Hepatocyte (in vitro differentiated cells): ENCODE measurements around the gene PLAC8L1. TPM values are rescaled to one million over a fixed set of nuclear protein-coding genes. Genes with fewer than 3 reads are reported as not detected.
A peak's percentile ranks its signal among the peaks of the same experiment; 100 is the strongest.

ENCODE experiments used
- DNase-seq: peaks from one replicate; pipeline ENCODE4 v3.0.0-alpha.2; 2016; ENCODE audit warnings: low spot score
- H2AFZ ChIP-seq: fragments of 200-600 bp; sonication (generic); 2 replicates; pipeline ENCODE4 v1.6.0; 2016; ENCODE audit warnings: antibody characterized with exemption, mild to moderate bottlenecking
- H3K27ac ChIP-seq: fragments of 200-600 bp; sonication (generic); 2 replicates; pipeline ENCODE4 v1.5.1; 2016; ENCODE audit warnings: mild to moderate bottlenecking
- H3K27me3 ChIP-seq: fragments of 200-600 bp; sonication (generic); 2 replicates; pipeline ENCODE4 v1.6.1; 2016
- H3K36me3 ChIP-seq: fragments of 200-600 bp; sonication (generic); replicated peaks from 2 replicates; pipeline ENCODE4 v1.5.1; 2016; ENCODE audit warnings: low read depth; ENCODE audit not compliant: insufficient read depth
- H3K4me1 ChIP-seq: fragments of 200-600 bp; sonication (generic); 2 replicates; pipeline ENCODE4 v1.5.1; 2016; ENCODE audit warnings: mild to moderate bottlenecking, moderate library complexity; ENCODE audit not compliant: insufficient read depth
- H3K4me2 ChIP-seq: fragments of 200-600 bp; sonication (generic); 2 replicates; pipeline ENCODE4 v1.6.0; 2016
- H3K4me3 ChIP-seq: fragments of 200-600 bp; sonication (generic); 2 replicates; pipeline ENCODE4 v1.5.1; 2016; ENCODE audit warnings: mild to moderate bottlenecking
- H3K79me2 ChIP-seq: fragments of 200-600 bp; sonication (generic); 2 replicates; pipeline ENCODE4 v1.6.0; 2017; ENCODE audit warnings: mild to moderate bottlenecking
- H3K9me2 ChIP-seq: fragments of 200-600 bp; sonication (generic); replicated peaks from 2 replicates; pipeline ENCODE4 v1.6.0; 2017; ENCODE audit warnings: mild to moderate bottlenecking; ENCODE audit not compliant: insufficient read depth
- H3K9me3 ChIP-seq: fragments of 200-600 bp; sonication (generic); 2 replicates; pipeline ENCODE4 v1.5.1; 2016; ENCODE audit warnings: low read depth, mild to moderate bottlenecking
- H4K20me1 ChIP-seq: fragments of 200-600 bp; sonication (generic); 2 replicates; pipeline ENCODE4 v1.6.0; 2016; ENCODE audit warnings: mild to moderate bottlenecking; ENCODE audit not compliant: insufficient read depth, poor library complexity, severe bottlenecking
- CTCF ChIP-seq: fragments of 200-600 bp; sonication (generic); IDR thresholded peaks from 2 replicates; pipeline ENCODE4 v1.5.1; 2016; ENCODE audit warnings: antibody characterized with exemption, mild to moderate bottlenecking; ENCODE audit not compliant: poor library complexity
- EZH2 ChIP-seq: fragments of 200-600 bp; sonication (generic); IDR thresholded peaks from 2 replicates; pipeline ENCODE4 v1.6.1; 2016; ENCODE audit warnings: antibody characterized with exemption, mild to moderate bottlenecking, borderline replicate concordance
- EZH2phosphoT487 ChIP-seq: fragments of 200-600 bp; sonication (generic); IDR thresholded peaks from one replicate; pipeline ENCODE4 v1.6.1; 2018; ENCODE audit warnings: antibody characterized with exemption, mild to moderate bottlenecking, low read depth, moderate library complexity; ENCODE audit not compliant: unreplicated experiment, severe bottlenecking
- whole genome bisulfite sequencing: methylation state at CpG from one replicate; pipeline ENCODE4 v1.1.6; 2016; ENCODE audit warnings: low lambda C conversion rate; ENCODE audit errors: missing lambda C conversion rate; 5-methylcytosine and 5-hydroxymethylcytosine counted together
- polyA plus RNA-seq: library from polyadenylated mRNA; unstranded; fragments of >200 nt; fragmentation: Nextera tagmentation; extraction: Ambion mirVana; gene quantifications from 2 replicates; pipeline ENCODE4 v1.2.1, GENCODE V29; 2016
- total RNA-seq: library from RNA; depleted of rRNA; stranded (reverse); fragments of >200 nt; gene quantifications from 2 replicates; pipeline ENCODE4 v1.2.3, GENCODE V29; 2014

The PLAC8L1 gene
- total and polyA plus RNA-seq, 2 experiments from 2014 or later, result 1.1 to 1.5 TPM

- Histone ChIP-seq H4K20me1 (no peaks in the 10 kb centered on the region), H3K4me1 (no peaks in the 10 kb centered on the region), H3K27ac (no peak overlapping the region), H2AFZ (no peak overlapping the region), H3K79me2 (no peaks in the 10 kb centered on the region), H3K36me3 (no peaks in the 10 kb centered on the region), H3K4me3 (no peak overlapping the region), H3K4me2 (no peak overlapping the region), H3K27me3 (no peaks in the 10 kb centered on the region), H3K9me2 (no peaks in the 10 kb centered on the region), H3K9me3 (no peaks in the 10 kb centered on the region)
- no peak for DNase-seq
- TF ChIP-seq CTCF, result no peak
- no peak for TF ChIP-seq EZH2phosphoT487
- no peak for TF ChIP-seq EZH2
- 84% methylated on average over 22 of the region's 22 CpGs for WGBS
Measured at GRCh38 chr5:146059460-146060220, 45.7 kb downstream of the PLAC8L1 start.

GRCh38 chr5:146055432-146055831, 49.9 kb downstream of the PLAC8L1 start:
- Histone ChIP-seq H3K27me3 (no peaks in the 10 kb centered on the region), H3K27ac (no peak overlapping the region), H3K36me3 (no peaks in the 10 kb centered on the region), H3K4me3 (no peak overlapping the region), H4K20me1 (no peaks in the 10 kb centered on the region), H3K4me2 (no peak overlapping the region), H3K9me2 (no peaks in the 10 kb centered on the region), H3K79me2 (no peaks in the 10 kb centered on the region), H2AFZ (no peak overlapping the region), H3K4me1 (no peaks in the 10 kb centered on the region), H3K9me3 (no peaks in the 10 kb centered on the region)
- no peak for TF ChIP-seq CTCF
- no peak for TF ChIP-seq EZH2
- no peak for TF ChIP-seq EZH2phosphoT487
- DNase-seq, result no peak
- WGBS, result 74% methylated on average over 2 of the region's 2 CpGs

- no peak overlapping the region for H3K4me2 ChIP-seq
- no peak overlapping the region for H3K4me3 ChIP-seq
- H3K27me3 ChIP-seq, result no peaks in the 10 kb centered on the region
- no peaks in the 10 kb centered on the region for H3K79me2 ChIP-seq
- H3K9me2 ChIP-seq, result no peaks in the 10 kb centered on the region
- H3K36me3 ChIP-seq, result no peaks in the 10 kb centered on the region
- no peak overlapping the region for H3K27ac ChIP-seq
- DNase-seq, result no peak
- H2AFZ ChIP-seq, result no peak overlapping the region
- H3K9me3 ChIP-seq, result no peaks in the 10 kb centered on the region
- H3K4me1 ChIP-seq, result peaks cover 4% of the 10 kb centered on the region
- H4K20me1 ChIP-seq, result no peaks in the 10 kb centered on the region
- TF ChIP-seq CTCF (peak; percentile 17), EZH2phosphoT487 (no peak)
Measured at GRCh38 chr5:146052780-146053179, 52.6 kb downstream of the PLAC8L1 start.
